Measurements from ENCODE around the gene CDH13. TPM values are rescaled to one million over a fixed set of nuclear protein-coding genes. Genes with fewer than 3 reads are reported as not detected.

Gene CDH13
- total and polyA plus RNA-seq, 2 donors (not counting 3 experiments of a cell fraction or from before 2014, with no cell fraction given): 96.6 to 124 TPM

DNA sequence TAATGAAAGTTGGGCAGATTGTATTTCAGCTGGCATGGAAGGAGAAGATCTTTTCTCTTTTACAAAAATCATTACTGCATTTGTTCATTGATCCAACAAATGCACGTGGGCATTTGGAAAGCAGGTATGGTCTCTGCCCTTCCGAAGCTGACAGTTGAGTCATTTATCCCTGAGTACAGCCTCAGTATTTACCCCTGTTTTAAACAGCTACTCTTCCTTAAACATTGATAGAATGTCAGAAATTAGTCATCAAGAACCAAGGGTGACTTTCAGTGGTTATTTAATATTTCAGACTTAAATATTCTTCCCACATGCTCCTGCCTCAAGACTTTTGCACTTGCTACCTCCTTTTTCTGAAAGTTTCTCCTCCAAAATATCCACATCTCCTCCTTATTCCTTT lies 954.3 kb downstream of the CDH13 start:
- FAIRE-seq: no peak
- no peak for DNase-seq (ENCODE audit: low read depth, low spot score)

More for the DNA sequence above, 954.3 kb downstream of the CDH13 start:
- ChIA-PET CTCF (no interaction called here), POLR2A (no interaction called here)
- Histone ChIP-seq H3K4me2 (ENCODE audit: insufficient read depth, low read length) (no peak overlapping the region), H3K9me1 (replicated peaks; ENCODE audit: control insufficient read depth, extremely low read depth, insufficient read depth, low read length) (no peaks in the 10 kb centered on the region), H3K27me3 (ENCODE audit: control insufficient read depth in 2 of 2, insufficient read depth in 2 of 2, low read length in 2 of 2) (no peaks in the 10 kb centered on the region), H3K79me2 (ENCODE audit: control insufficient read depth, insufficient read depth, low read length) (no peaks in the 10 kb centered on the region), H4K20me1 (replicated peaks; ENCODE audit: control insufficient read depth, extremely low read depth, insufficient read depth, low read length) (no peaks in the 10 kb centered on the region), H3K9ac (replicated peaks; ENCODE audit: extremely low read depth, insufficient read depth, low read length) (no peak overlapping the region), H3K36me3 (ENCODE audit: control insufficient read depth in 2 of 2, extremely low read depth in 1 of 2, insufficient read depth in 2 of 2, low read length in 2 of 2) (no peaks in the 10 kb centered on the region), H3K9me3 (replicated peaks; ENCODE audit: control insufficient read depth, insufficient read depth, low read length) (no peaks in the 10 kb centered on the region), H3K27ac (ENCODE audit: insufficient read depth, low read depth, low read length) (no peak overlapping the region), H2AFZ (ENCODE audit: low read depth, low read length) (no peak overlapping the region), H3K4me1 (ENCODE audit: control insufficient read depth, extremely low read depth, insufficient read depth, low read length) (no peaks in the 10 kb centered on the region), H3K4me3 (replicated peaks in 1 of 3; ENCODE audit: insufficient read depth in 1 of 3, low read depth in 1 of 3, low read length in 3 of 3) (no peak overlapping the region)
- intact Hi-C loops (cut with micrococcal nuclease): no loop called here
- dilution Hi-C loops (cut with MboI; ENCODE audit: extremely low pct_ligation_motif_present, low sequenced_read_pairs): no loop called here
- TF ChIP-seq GATA2 (IDR thresholded peaks at IDR 0.05; ENCODE audit: insufficient read depth, insufficient read length, low read depth, low read length): no peak
- no peak for TF ChIP-seq MYC (IDR thresholded peaks at IDR 0.05; ENCODE audit: low read depth, low read length)
- TF ChIP-seq POLR2A (IDR thresholded peaks at IDR 0.05; ENCODE audit: low read depth, low read length): no peak
- no peak for TF ChIP-seq FOS (IDR thresholded peaks at IDR 0.05; ENCODE audit: borderline replicate concordance, insufficient read depth, low read length)
- no peak for TF ChIP-seq JUN (IDR thresholded peaks at IDR 0.05; ENCODE audit: borderline replicate concordance, insufficient read depth, insufficient read length, low read depth)
- no peak for TF ChIP-seq MAX (IDR thresholded peaks at IDR 0.05; ENCODE audit: insufficient read depth, insufficient read length)
- TF ChIP-seq POLR2AphosphoS5 (IDR thresholded peaks at IDR 0.05; ENCODE audit: insufficient read depth, low read depth, low read length): no peak
- TF ChIP-seq, protein P1, sequence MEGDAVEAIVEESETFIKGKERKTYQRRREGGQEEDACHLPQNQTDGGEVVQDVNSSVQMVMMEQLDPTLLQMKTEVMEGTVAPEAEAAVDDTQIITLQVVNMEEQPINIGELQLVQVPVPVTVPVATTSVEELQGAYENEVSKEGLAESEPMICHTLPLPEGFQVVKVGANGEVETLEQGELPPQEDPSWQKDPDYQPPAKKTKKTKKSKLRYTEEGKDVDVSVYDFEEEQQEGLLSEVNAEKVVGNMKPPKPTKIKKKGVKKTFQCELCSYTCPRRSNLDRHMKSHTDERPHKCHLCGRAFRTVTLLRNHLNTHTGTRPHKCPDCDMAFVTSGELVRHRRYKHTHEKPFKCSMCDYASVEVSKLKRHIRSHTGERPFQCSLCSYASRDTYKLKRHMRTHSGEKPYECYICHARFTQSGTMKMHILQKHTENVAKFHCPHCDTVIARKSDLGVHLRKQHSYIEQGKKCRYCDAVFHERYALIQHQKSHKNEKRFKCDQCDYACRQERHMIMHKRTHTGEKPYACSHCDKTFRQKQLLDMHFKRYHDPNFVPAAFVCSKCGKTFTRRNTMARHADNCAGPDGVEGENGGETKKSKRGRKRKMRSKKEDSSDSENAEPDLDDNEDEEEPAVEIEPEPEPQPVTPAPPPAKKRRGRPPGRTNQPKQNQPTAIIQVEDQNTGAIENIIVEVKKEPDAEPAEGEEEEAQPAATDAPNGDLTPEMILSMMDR (IDR thresholded peaks at IDR 0.05; ENCODE audit: extremely low read depth in 1 of 2, insufficient read depth in 1 of 2, low read depth in 1 of 2, low read length in 2 of 2): no peak
- no peak for TF ChIP-seq EZH2 (IDR thresholded peaks at IDR 0.05; ENCODE audit: borderline replicate concordance, low read depth, low read length, severe bottlenecking)
- BruUV-seq (replicated peaks): no TSS peak

Data from endothelial cell of umbilical vein (primary cell).